ENCODE results near the gene SORCS3.

SORCS3 gene

DNA sequence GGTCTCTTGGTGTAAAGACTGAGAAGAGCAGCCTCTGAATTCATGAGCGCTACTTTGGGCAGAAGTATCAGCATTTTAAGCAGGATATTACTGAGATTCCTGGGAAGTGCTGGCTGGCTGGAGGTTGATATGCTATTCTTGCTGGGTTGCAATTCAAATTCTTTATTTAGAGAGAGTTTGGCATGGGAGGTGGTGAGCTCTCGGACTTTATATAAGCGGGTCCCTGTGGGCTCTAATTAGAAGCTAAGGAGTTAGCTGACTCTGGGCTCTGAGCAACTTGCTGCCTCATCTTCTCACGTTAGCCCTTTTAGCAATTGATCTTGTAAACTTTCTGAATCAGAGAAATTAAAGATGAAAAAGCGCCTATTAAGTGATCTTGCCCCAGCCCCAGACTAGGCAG, 430.9 kb downstream of the SORCS3 start:
- no peak overlapping the region for H3K4me3 ChIP-seq (ENCODE audit: low read depth, low read length)
- TF ChIP-seq, protein P1, sequence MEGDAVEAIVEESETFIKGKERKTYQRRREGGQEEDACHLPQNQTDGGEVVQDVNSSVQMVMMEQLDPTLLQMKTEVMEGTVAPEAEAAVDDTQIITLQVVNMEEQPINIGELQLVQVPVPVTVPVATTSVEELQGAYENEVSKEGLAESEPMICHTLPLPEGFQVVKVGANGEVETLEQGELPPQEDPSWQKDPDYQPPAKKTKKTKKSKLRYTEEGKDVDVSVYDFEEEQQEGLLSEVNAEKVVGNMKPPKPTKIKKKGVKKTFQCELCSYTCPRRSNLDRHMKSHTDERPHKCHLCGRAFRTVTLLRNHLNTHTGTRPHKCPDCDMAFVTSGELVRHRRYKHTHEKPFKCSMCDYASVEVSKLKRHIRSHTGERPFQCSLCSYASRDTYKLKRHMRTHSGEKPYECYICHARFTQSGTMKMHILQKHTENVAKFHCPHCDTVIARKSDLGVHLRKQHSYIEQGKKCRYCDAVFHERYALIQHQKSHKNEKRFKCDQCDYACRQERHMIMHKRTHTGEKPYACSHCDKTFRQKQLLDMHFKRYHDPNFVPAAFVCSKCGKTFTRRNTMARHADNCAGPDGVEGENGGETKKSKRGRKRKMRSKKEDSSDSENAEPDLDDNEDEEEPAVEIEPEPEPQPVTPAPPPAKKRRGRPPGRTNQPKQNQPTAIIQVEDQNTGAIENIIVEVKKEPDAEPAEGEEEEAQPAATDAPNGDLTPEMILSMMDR (IDR thresholded peaks at IDR 0.05; ENCODE audit: low read depth, low read length) = no peak

DNA sequence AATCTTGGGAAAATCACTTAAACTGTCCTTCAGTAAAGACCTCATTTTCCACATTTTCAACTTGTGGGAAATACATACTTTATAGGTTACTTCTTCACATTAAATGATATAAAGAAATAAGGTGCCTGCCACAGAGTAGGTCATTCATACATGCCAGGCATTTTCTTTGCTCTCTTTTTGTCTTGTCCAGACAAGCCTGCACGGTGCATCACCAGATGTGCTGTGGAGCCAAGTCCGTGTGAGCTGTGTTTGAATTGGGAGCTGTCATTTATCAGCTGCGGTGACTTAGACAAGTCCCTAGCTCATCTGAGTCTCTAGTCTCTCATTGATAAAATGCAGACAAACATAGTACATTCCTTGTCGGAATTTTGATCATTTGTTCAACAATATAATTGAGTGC, 432.9 kb downstream of the SORCS3 start:
- H3K4me3 ChIP-seq (ENCODE audit: low read depth, low read length) = no peak overlapping the region
- TF ChIP-seq, protein P1 (IDR thresholded peaks at IDR 0.05; ENCODE audit: low read depth, low read length) = no peak

DNA sequence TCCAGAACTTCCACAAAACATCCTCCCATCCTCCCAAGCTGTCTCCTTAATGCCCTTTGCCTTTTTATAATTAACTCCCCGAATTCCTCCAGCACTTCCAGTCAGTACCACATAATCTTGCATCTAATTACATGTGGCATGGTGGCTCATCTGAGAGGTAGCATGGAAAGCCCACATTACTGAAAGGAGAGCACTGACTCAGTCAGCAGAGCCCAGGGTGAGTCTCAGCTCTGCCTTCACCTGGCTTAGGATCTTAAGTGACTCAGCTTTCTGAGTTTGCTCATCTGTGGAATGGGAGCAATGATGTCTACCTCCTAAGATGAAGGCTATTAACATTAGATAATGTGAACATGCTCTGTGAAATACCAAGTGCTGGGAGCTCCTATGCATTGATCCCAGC, 433.9 kb downstream of the SORCS3 start:
- no peak overlapping the region for H3K4me3 ChIP-seq (ENCODE audit: low read depth, low read length)
- TF ChIP-seq, protein P1 (IDR thresholded peaks at IDR 0.05; ENCODE audit: low read depth, low read length) = no peak

DNA sequence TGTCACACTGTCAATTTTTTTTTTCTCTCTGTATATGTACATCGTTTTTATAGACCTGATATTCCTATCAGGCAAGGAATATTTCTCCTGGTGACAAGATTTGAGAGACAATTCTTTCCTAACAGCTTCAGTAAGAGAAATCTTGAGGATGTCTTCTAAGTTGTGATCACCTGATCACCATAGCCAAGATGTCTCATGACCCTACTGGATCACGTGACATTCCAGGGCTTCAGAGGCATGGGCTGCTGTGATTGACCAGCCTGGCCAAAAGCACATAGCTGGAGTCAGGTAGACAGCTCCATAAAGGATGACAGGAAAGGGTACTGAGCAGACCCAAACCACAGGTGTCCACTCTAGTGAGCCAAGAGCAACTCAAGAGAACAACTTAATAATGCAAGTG, 444.9 kb downstream of the SORCS3 start:
- H3K4me3 ChIP-seq (ENCODE audit: low read depth, low read length) = no peak overlapping the region
- TF ChIP-seq, protein P1 (IDR thresholded peaks at IDR 0.05; ENCODE audit: low read depth, low read length) = no peak

DNA sequence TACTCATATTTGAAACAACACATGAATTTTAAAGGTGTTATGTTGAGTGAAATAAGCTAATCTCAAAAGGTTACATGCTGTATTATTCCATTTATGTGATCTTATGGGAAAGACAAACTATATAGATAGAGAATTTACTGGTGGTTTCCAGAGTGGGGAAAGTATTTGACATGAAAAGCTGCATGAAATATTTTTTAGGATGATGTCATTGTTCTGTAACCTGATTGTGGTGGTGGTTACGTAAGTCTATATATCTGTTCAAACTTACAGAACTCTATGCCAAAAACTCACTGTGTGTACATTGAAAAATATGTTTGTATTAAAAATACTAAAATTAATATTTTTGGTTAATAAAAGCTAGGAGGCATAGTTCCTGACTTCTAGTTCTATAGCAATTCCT, 453.0 kb downstream of the SORCS3 start:
- H3K4me3 ChIP-seq (ENCODE audit: low read depth, low read length) = no peak overlapping the region
- TF ChIP-seq, protein P1 (IDR thresholded peaks at IDR 0.05; ENCODE audit: low read depth, low read length) = no peak

DNA sequence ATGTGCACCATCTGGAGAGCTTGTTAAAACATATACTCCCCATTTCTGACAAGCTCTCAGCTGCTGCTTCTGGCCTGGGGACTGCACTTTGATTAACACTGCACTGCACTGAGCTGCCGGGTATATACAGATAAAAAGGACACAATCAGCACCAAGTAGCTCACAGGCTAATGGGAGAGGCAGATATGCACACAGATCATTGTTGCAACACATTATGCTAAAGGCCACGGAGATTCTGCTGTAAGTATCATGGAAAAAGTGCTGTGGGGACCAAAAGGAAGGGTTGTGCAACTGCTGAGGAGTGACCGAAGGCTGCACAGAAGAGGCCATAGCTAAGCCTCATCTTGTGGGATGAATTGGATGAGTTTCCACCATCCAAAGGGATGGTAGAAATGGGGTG, 455.2 kb downstream of the SORCS3 start:
- no peak overlapping the region for H3K4me3 ChIP-seq (ENCODE audit: low read depth, low read length)
- TF ChIP-seq, protein P1 (IDR thresholded peaks at IDR 0.05; ENCODE audit: low read depth, low read length) = no peak

DNA sequence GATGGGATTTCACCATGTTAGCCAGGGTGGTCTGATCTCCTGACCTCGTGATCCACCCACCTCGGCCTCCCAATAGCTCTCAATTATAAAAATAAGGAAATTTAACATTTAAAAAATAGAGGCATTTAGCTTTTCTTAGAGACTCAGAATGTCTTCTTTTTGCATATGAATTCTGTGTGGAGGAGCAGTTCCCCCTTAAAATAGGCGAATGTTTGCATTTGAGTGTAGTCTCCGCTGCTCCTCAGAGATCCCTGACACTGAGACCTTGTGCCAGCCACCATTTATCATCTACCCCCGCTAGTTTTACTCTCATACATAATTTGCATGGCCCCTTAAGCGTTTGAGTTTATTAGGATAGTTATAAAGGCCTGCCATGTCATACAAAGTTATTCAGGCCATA, 461.9 kb downstream of the SORCS3 start:
- TF ChIP-seq, protein P1 (IDR thresholded peaks at IDR 0.05; ENCODE audit: low read depth, low read length) = no peak
- no peak overlapping the region for H3K4me3 ChIP-seq (ENCODE audit: low read depth, low read length)

All from WI38 (cell line).